A673 (cell line): Measurements from ENCODE around the gene SRCIN1. TPM values are rescaled to one million over a fixed set of nuclear protein-coding genes. Genes with fewer than 3 reads are reported as not detected.

Experiments used
- BruUV-seq: library from RNA; stranded (reverse); fragments of 400-500 nt; replicated peaks from 2 replicates; lab custom pipeline; 2021; lab: Mats Ljungman, UMichigan
- CTCF ChIA-PET: fragments of 300-600 bp; sonication (Branson Sonifier 250); formaldehyde crosslinking; loops from one replicate; lab custom pipeline; 2022; ENCODE audit warnings: antibody characterized with exemption; lab: Charles Lee
- POLR2A ChIA-PET: fragments of 300-600 bp; sonication (Branson Sonifier 250); formaldehyde crosslinking; loops from one replicate; lab custom pipeline; 2022; ENCODE audit warnings: antibody characterized with exemption; ENCODE audit not compliant: low non-redundant PET; lab: Charles Lee
- DNase-seq: peaks from one replicate; pipeline ENCODE4 v3.0.0-alpha.2; 2015; ENCODE audit warnings: low spot score
- H3K27ac ChIP-seq: fragments of 200-600 bp; sonication (generic); 2 replicates; pipeline ENCODE4 v1.5.1; 2016; ENCODE audit warnings: mixed run types, low read depth, mild to moderate bottlenecking, mixed read lengths, antibody characterized with exemption, low read length; ENCODE audit not compliant: poor library complexity, severe bottlenecking
- H3K27me3 ChIP-seq: fragments of 200-600 bp; sonication (generic); replicated peaks from 2 replicates; pipeline ENCODE4 v1.6.1; 2017; ENCODE audit warnings: mixed run types, low read depth, mild to moderate bottlenecking, mixed read lengths, antibody characterized with exemption, low read length; ENCODE audit not compliant: insufficient read depth, poor library complexity
- H3K36me3 ChIP-seq: fragments of 200-600 bp; sonication (generic); 2 replicates; pipeline ENCODE4 v1.6.1; 2016; ENCODE audit warnings: mixed run types, mild to moderate bottlenecking, mixed read lengths, antibody characterized with exemption, low read length; ENCODE audit not compliant: insufficient read depth, poor library complexity, severe bottlenecking
- H3K4me1 ChIP-seq: fragments of 200-600 bp; sonication (generic); 2 replicates; pipeline ENCODE4 v1.6.1; 2017; ENCODE audit warnings: mixed run types, mild to moderate bottlenecking, mixed read lengths, antibody characterized with exemption, low read length; ENCODE audit not compliant: insufficient read depth, poor library complexity, severe bottlenecking
- H3K4me3 ChIP-seq: fragments of 200-600 bp; sonication (generic); 2 replicates; pipeline ENCODE4 v1.5.1; 2016; ENCODE audit warnings: low read depth, mixed run types, mild to moderate bottlenecking, mixed read lengths, low read length; ENCODE audit not compliant: poor library complexity, severe bottlenecking
- H3K9me3 ChIP-seq: fragments of 200-600 bp; sonication (generic); 2 replicates; pipeline ENCODE4 v1.6.1; 2016; ENCODE audit warnings: mixed run types, low read depth, mild to moderate bottlenecking, mixed read lengths, antibody characterized with exemption, low read length; ENCODE audit not compliant: poor library complexity, severe bottlenecking
- CTCF ChIP-seq: fragments of 300-800, 200-600 bp; sonication (generic); conservative IDR thresholded peaks from 2 replicates; pipeline ENCODE4 v1.5.1; 2017; ENCODE audit warnings: low read depth, mild to moderate bottlenecking, antibody characterized with exemption, low read length, moderate library complexity, mixed read lengths
- EZH2 ChIP-seq: fragments of 200-600 bp; sonication (generic); IDR thresholded peaks from 2 replicates; pipeline ENCODE4 v1.6.1; 2017; ENCODE audit warnings: borderline replicate concordance, low read depth, mild to moderate bottlenecking, mixed read lengths, antibody characterized with exemption, low read length; ENCODE audit not compliant: poor library complexity, severe bottlenecking
- intact Hi-C: fragments of 100-400 bp; cut with micrococcal nuclease; formaldehyde crosslinking; loops from one replicate; pipeline ENCODE4 v1.10.0; 2022; ENCODE audit not compliant: unreplicated experiment
- total RNA-seq: library from RNA; stranded (reverse); gene quantifications from 2 replicates; pipeline ENCODE4 v1.2.3, GENCODE V29; 2021

SRCIN1 gene
- total RNA-seq, 1 experiment from 2014 or later, result 1.6 TPM

DNA sequence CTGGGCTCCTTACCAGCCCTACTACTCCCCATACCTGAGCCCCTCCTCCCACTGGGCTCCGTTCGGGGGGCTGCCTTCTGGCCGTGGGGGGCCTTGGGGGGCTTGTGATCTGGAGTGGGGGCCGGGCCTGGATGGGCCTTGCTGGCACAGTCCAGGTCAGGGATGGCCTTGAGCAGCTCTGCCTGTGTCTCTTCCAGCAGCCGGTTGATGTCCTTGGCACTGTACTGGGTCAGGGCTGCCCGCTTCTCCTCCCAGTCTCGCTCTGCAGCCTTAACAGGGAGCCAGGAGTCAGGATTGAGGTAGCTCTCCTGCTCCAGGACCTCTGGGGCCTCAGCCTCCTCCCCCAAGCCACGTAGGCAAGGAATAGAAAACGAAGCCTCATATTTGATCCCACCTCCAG lies 54.6 kb downstream of the SRCIN1 start:
- no peaks in the 10 kb centered on the region for H3K36me3 ChIP-seq
- H3K4me3 ChIP-seq, result no peak overlapping the region
- H3K27me3 ChIP-seq, result no peaks in the 10 kb centered on the region
- no TSS peak for BruUV-seq
- no peaks in the 10 kb centered on the region for H3K4me1 ChIP-seq
- POLR2A ChIA-PET, result interaction anchor here (0.5 kb wide), 1 partner anchor 143 kb away, joined by 3 read pairs; no protein-coding TSS in a partner anchor
- CTCF ChIA-PET, result interaction anchor here (0.6 kb wide), 1 partner anchor 121 kb away, joined by 4 read pairs; no protein-coding TSS in a partner anchor
- H3K9me3 ChIP-seq, result no peaks in the 10 kb centered on the region
- no peak overlapping the region for H3K27ac ChIP-seq
- TF ChIP-seq EZH2 (no peak), CTCF (no peak)
- intact Hi-C loops, result no loop called here
- no peak for DNase-seq

- DNase-seq, result no peak
- ChIA-PET CTCF (no interaction called here), POLR2A (no interaction called here)
- no peaks in the 10 kb centered on the region for H3K27me3 ChIP-seq
- no peaks in the 10 kb centered on the region for H3K36me3 ChIP-seq
- no peak for TF ChIP-seq CTCF
- TF ChIP-seq EZH2, result no peak
- no TSS peak for BruUV-seq
- no peaks in the 10 kb centered on the region for H3K9me3 ChIP-seq
- no peak overlapping the region for H3K27ac ChIP-seq
- no peak overlapping the region for H3K4me3 ChIP-seq
- no peaks in the 10 kb centered on the region for H3K4me1 ChIP-seq
- intact Hi-C loops, result no loop called here
These were observed 55.1 kb downstream of the SRCIN1 start for GRCh38 chr17:38550661-38551060.

DNA sequence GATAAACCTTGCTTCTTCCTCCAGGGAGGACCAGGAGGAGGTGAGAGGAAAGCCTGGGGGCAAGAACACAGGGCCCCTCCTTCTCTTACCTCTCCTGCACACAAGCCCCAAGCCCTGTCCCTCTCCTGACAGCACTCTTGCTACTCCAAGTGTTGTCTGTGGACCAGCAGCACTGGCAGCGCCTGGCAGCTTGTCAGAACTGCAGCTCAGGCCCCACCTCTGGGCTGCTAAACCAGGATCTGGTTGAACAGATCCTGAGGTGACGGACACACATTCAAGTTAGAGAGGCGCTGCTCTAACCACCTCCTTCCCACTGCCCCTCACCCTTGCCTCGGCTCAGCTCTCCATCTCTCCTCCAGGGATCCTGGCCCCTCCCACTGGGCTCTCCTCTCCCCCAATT lies 56.5 kb downstream of the SRCIN1 start:
- ChIA-PET POLR2A (no interaction called here), CTCF (no interaction called here)
- no peaks in the 10 kb centered on the region for H3K4me1 ChIP-seq
- H3K4me3 ChIP-seq, result no peak overlapping the region
- no peak for DNase-seq
- BruUV-seq, result no TSS peak
- intact Hi-C loops, result no loop called here
- no peaks in the 10 kb centered on the region for H3K9me3 ChIP-seq
- TF ChIP-seq EZH2 (no peak), CTCF (no peak)
- H3K27ac ChIP-seq, result no peak overlapping the region
- H3K36me3 ChIP-seq, result no peaks in the 10 kb centered on the region
- no peaks in the 10 kb centered on the region for H3K27me3 ChIP-seq
